Left colon (tissue), 2 donors: ENCODE measurements around the gene ANTXR2. TPM values are rescaled to one million over a fixed set of nuclear protein-coding genes. Genes with fewer than 3 reads are reported as not detected.
"Not testable (repeated sequence)": the region's sequence is repeated elsewhere in the genome, so short reads cannot be mapped to it uniquely, and the experiment has no call there.

Experiments
- ATAC-seq: fragments of 200-7000 bp; cut with Tn5 transposase; one replicate; pipeline ENCODE4 v1.9.1; 2020; ENCODE audit warnings: mild to moderate bottlenecking, moderate library complexity
- DNase-seq, 2 donors: peaks; one replicate each; pipeline ENCODE4 v3.0.0-alpha.2; 2020
- intact Hi-C, 2 donors: fragments of 100-400 bp; cut with DNase I in 1 of 2; cut with micrococcal nuclease in 1 of 2; formaldehyde crosslinking; loops; one replicate each; pipeline versions ENCODE4 v1.11.2 to v1.14.0; 2022; cut with DNase I, micrococcal nuclease
- total RNA-seq, 2 donors: library from RNA; stranded (reverse); fragmentation: NEBNext Ultra II Directional; extraction: Animal tissue kit (Norgen Biotek cat#: 25700); gene quantifications; one replicate each; pipeline ENCODE4 v1.2.1, GENCODE V29; 2021
- donor health status: DM: no; HTN: no; CAD: no.
- donor health status: DM: yes; HTN: yes; CAD: no.

The ANTXR2 gene
- total RNA-seq, 2 donors from 2014 or later = 70.0 to 135 TPM

- intact Hi-C loops = no loop called here
- ATAC-seq (no peak), DNase-seq (no peak)
Observed at GRCh38 chr4:80007745-80008149, 65.3 kb downstream of the ANTXR2 start.

- intact Hi-C loops = no loop called here
- DNase-seq = no peak
- ATAC-seq = no peak
Observed at GRCh38 chr4:80006935-80007744, 65.9 kb downstream of the ANTXR2 start.

DNA sequence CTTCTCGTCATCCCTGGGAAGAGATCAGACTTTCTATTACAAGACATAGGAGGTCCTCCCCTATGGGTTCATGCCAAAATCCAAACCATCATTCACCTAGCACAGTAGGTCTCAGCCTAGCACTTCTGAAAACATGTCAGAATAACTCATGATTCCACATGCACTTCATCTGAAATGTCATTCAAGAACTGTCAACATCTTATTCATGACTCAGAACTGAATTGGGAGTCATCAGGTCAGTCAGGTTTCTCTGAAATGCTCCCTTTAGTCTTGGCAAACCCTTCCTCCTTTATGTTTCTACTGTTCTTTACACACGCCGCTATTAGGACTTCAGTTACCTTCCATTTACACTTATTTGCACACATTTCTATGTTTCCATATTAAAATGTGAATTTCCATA, 67.2 kb downstream of the ANTXR2 start:
- intact Hi-C loops = no loop called here
- ATAC-seq (no peak), DNase-seq (no peak)

GRCh38 chr4:80004319-80004718, 68.7 kb downstream of the ANTXR2 start:
- no peak for DNase-seq
- intact Hi-C loops = no loop called here
- ATAC-seq = no peak

DNA sequence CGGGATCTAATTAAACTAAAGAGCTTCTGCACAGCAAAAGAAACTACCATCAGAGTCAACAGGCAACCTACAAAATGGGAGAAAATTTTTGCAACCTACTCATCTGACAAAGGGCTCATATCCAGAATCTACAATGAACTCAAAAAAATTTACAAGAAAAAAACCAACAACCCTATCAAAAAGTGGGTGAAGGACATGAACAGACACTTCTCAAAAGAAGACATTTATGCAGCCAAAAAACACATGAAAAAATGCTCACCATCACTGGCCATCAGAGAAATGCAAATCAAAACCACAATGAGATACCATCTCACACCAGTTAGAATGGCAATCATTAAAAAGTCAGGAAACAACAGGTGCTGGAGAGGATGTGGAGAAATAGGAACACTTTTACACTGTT, 70.5 kb downstream of the ANTXR2 start:
- DNase-seq, intact Hi-C loops, ATAC-seq: not testable (repeated sequence)

GRCh38 chr4:79999048-79999447, 74.0 kb downstream of the ANTXR2 start:
- ATAC-seq, DNase-seq, intact Hi-C loops: not testable (repeated sequence)

GRCh38 chr4:79998201-79998600, 74.8 kb downstream of the ANTXR2 start:
- intact Hi-C loops = no loop called here
- no peak for ATAC-seq
- no peak for DNase-seq

GRCh38 chr4:79996851-79997250, 76.2 kb downstream of the ANTXR2 start:
- ATAC-seq (no peak), DNase-seq (no peak)
- intact Hi-C loops = no loop called here

- no peak for ATAC-seq
- intact Hi-C loops = no loop called here
- DNase-seq = no peak
Observed at GRCh38 chr4:79993476-79993875, 79.6 kb downstream of the ANTXR2 start.

- DNase-seq = no peak
- intact Hi-C loops = no loop called here
- ATAC-seq = no peak
Observed at GRCh38 chr4:79991601-79992000, 81.4 kb downstream of the ANTXR2 start.

GRCh38 chr4:79991100-79991499, 81.9 kb downstream of the ANTXR2 start:
- intact Hi-C loops, DNase-seq, ATAC-seq: not testable (repeated sequence)

- intact Hi-C loops = no loop called here
- DNase-seq = no peak
- ATAC-seq = no peak
Observed at GRCh38 chr4:79987401-79987800, 85.6 kb downstream of the ANTXR2 start.

- intact Hi-C loops = no loop called here
- DNase-seq = no peak
- no peak for ATAC-seq
Observed at GRCh38 chr4:79983431-79983830, 89.6 kb downstream of the ANTXR2 start.

DNA sequence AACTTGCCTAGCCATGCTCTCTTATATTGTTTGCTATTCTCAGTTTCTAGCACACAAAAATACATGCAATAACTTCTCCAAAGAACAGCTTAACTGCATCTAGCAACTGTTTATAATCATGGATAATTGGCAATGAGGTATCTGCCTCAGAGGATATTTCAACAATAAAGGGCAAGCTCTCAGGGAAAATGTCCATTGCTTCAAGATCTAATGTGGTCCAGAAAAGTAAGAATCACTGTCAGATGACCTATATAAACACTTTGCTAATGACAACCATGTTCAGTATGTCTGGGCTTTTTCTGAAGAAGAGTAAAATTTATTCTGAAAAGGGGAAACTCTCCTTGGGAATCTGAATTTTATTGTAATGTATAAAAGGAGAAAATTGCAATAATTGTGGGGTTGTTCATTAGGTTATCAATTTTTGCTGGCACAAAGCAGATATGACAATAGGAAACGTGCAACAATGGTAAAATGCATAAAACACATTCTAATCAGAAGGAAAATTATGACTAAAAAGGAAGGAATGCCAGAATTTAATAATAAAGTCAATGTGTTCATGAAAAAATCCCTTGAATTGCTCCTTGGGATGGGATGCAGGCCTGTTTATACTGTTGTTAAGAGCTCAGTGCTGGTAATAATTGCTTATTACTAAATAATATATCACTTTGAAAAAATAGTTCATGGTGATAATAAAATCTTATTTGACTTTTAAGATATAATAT, 90.3 kb downstream of the ANTXR2 start:
- no peak for DNase-seq
- ATAC-seq = no peak
- intact Hi-C loops = no loop called here

- ATAC-seq (no peak), DNase-seq (no peak)
- intact Hi-C loops = no loop called here
Observed at GRCh38 chr4:79980448-79980847, 92.6 kb downstream of the ANTXR2 start.

GRCh38 chr4:79979785-79980437, 93.1 kb downstream of the ANTXR2 start:
- intact Hi-C loops = no loop called here
- DNase-seq (no peak), ATAC-seq (no peak)

DNA sequence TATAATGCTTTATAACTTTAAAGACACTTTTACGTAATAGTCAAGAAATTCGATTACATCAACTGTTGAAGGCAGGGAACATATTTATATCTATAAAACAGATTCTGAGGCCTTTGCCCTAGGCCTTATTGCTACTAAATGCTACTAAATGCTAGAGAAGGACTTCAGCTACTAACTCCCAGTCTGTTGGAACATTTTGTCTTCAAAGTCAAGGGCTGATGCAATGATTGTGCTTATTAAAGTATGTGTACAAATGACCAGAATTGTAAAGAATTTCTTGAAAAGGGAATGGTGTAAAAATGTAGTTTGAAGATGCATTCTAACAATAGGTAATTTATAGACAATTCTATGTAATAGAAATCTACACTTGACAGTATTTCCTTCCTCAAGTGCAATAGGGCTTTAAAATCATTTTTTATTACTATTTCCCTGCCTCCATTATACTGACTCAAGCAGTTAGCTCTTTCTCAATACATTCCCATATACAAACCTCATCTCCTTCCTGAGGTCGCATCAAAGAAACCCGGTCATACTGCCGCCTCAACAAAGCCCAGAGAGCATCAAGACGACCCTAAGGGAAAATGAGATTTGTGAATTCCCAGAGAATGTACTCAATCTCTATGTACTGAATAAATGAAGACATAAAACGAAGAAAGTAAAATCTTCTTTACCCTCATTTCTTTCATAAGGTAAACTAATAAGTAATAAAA, 95.7 kb downstream of the ANTXR2 start:
- no peak for DNase-seq
- intact Hi-C loops = no loop called here
- no peak for ATAC-seq

DNA sequence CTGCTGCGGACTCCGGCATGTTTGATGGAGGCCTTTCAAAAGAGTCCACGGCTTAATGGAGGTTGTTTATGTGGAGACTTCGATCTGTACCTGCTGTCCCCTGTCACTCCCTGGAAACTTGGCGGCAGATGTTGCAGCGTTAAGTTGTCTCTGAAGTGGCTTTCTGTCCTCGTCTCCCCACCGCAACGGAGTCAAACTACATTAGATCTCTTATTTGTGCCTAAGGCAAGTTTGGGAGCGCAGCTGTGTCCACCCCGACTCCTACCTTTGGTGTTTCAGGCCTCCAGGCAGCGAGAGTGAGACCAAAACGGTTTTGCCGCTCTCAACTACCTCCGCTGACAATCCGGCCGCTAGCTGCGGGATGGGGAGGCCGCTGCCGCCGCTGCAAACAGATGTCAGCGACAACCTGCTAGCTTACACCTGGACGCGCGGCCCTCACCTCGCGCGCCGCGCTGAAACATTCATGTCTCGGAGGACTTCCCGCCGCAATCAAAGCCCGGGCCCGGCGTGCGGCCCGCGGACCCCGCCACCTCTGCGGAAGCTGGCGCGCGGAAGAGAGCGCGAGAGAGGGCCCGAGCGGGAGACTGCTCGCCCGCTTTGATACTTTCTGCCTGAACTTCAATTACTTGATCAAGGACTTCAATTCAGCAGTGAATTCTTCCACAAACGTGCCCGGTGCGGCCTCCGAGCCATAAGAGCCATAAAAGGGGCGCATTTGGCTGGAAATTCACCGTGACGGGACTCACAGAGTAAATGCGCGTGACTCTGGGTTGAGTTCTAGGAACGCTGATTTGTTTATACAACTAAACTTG, 108.4 kb downstream of the ANTXR2 start:
- ATAC-seq = no peak
- no peak for DNase-seq
- intact Hi-C loops = no loop called here
